Erythroblast (primary cell): ENCODE measurements around the gene KIAA0753.
"Not testable (repeated sequence)": the region's sequence is repeated elsewhere in the genome, so short reads cannot be mapped to it uniquely, and the experiment has no call there.

Experiments used
- GATA1 ChIP-seq: IDR thresholded peaks from 2 replicates; pipeline ENCODE4 v1.6.1; 2011; ENCODE audit warnings: low read depth, mild to moderate bottlenecking, control low read depth, low read length, moderate library complexity
- POLR2A ChIP-seq: IDR thresholded peaks from 2 replicates; pipeline ENCODE4 v1.6.1; 2011; ENCODE audit warnings: mild to moderate bottlenecking, low read length

- not testable (repeated sequence) for TF ChIP-seq POLR2A, GATA1
Observed at GRCh38 chr17:6655732-6656361, 15.3 kb upstream of the KIAA0753 start.
